ENCODE results near the gene ROPN1L.

Gene ROPN1L

GRCh38 chr5:10460252-10460906, 18.7 kb downstream of the ROPN1L start:
- Histone ChIP-seq H3K9me3 (ENCODE audit: low read length) (no peaks in the 10 kb centered on the region), H3K4me1 (ENCODE audit: insufficient read depth, low read length) (peaks cover 3% of the 10 kb centered on the region), H3K4me3 (ENCODE audit: low read depth in 1 of 2, low read length in 2 of 2) (no peak overlapping the region), H3K27me3 (ENCODE audit: control insufficient read depth in 1 of 2, insufficient read depth in 2 of 2, low read length in 2 of 2) (no peaks in the 10 kb centered on the region), H3K9ac (ENCODE audit: low read length) (no peak overlapping the region), H3K27ac (ENCODE audit: low read depth, low read length) (no peak overlapping the region), H3K36me3 (ENCODE audit: insufficient read depth, low read length) (no peaks in the 10 kb centered on the region)

- Histone ChIP-seq H3K27ac (ENCODE audit: low read depth, low read length) (no peak overlapping the region), H3K27me3 (ENCODE audit: control insufficient read depth in 1 of 2, insufficient read depth in 2 of 2, low read length in 2 of 2) (no peaks in the 10 kb centered on the region), H3K4me1 (ENCODE audit: insufficient read depth, low read length) (peaks cover 3% of the 10 kb centered on the region), H3K9ac (ENCODE audit: low read length) (no peak overlapping the region), H3K36me3 (ENCODE audit: insufficient read depth, low read length) (no peaks in the 10 kb centered on the region), H3K4me3 (ENCODE audit: low read depth in 1 of 2, low read length in 2 of 2) (no peak overlapping the region), H3K9me3 (ENCODE audit: low read length) (no peaks in the 10 kb centered on the region)
Observed at GRCh38 chr5:10461041-10461440, 19.4 kb downstream of the ROPN1L start.

- no peaks in the 10 kb centered on the region for H3K9me3 ChIP-seq (ENCODE audit: low read length)
- H3K27ac ChIP-seq (ENCODE audit: low read depth, low read length), result no peak overlapping the region
- peaks cover 3% of the 10 kb centered on the region for H3K4me1 ChIP-seq (ENCODE audit: insufficient read depth, low read length)
- no peaks in the 10 kb centered on the region for H3K27me3 ChIP-seq (ENCODE audit: control insufficient read depth in 1 of 2, insufficient read depth in 2 of 2, low read length in 2 of 2)
- no peaks in the 10 kb centered on the region for H3K36me3 ChIP-seq (ENCODE audit: insufficient read depth, low read length)
- H3K9ac ChIP-seq (ENCODE audit: low read length), result no peak overlapping the region
- no peak overlapping the region for H3K4me3 ChIP-seq (ENCODE audit: low read depth in 1 of 2, low read length in 2 of 2)
Observed at GRCh38 chr5:10461904-10462555, 20.4 kb downstream of the ROPN1L start.

GRCh38 chr5:10463566-10463965, 21.9 kb downstream of the ROPN1L start:
- Histone ChIP-seq H3K9ac (ENCODE audit: low read length) (no peak overlapping the region), H3K4me3 (ENCODE audit: low read depth in 1 of 2, low read length in 2 of 2) (no peak overlapping the region), H3K4me1 (ENCODE audit: insufficient read depth, low read length) (peaks cover 3% of the 10 kb centered on the region)

GRCh38 chr5:10464173-10464572, 22.5 kb downstream of the ROPN1L start:
- no peaks in the 10 kb centered on the region for H3K27me3 ChIP-seq (ENCODE audit: control insufficient read depth in 1 of 2, insufficient read depth in 2 of 2, low read length in 2 of 2)
- peaks cover 3% of the 10 kb centered on the region for H3K4me1 ChIP-seq (ENCODE audit: insufficient read depth, low read length)
- H3K9ac ChIP-seq (ENCODE audit: low read length), result no peak overlapping the region
- no peaks in the 10 kb centered on the region for H3K36me3 ChIP-seq (ENCODE audit: insufficient read depth, low read length)
- H3K4me3 ChIP-seq (ENCODE audit: low read depth in 1 of 2, low read length in 2 of 2), result no peak overlapping the region
- no peaks in the 10 kb centered on the region for H3K9me3 ChIP-seq (ENCODE audit: low read length)
- no peak overlapping the region for H3K27ac ChIP-seq (ENCODE audit: low read depth, low read length)

More at GRCh38 chr5:10463566-10463965, 21.9 kb downstream of the ROPN1L start:
- no peaks in the 10 kb centered on the region for H3K9me3 ChIP-seq (ENCODE audit: low read length)
- no peaks in the 10 kb centered on the region for H3K36me3 ChIP-seq (ENCODE audit: insufficient read depth, low read length)
- H3K27me3 ChIP-seq (ENCODE audit: control insufficient read depth in 1 of 2, insufficient read depth in 2 of 2, low read length in 2 of 2), result no peaks in the 10 kb centered on the region
- H3K27ac ChIP-seq (ENCODE audit: low read depth, low read length), result no peak overlapping the region

GRCh38 chr5:10465726-10466125, 24.0 kb downstream of the ROPN1L start:
- no peaks in the 10 kb centered on the region for H3K9me3 ChIP-seq (ENCODE audit: low read length)
- no peaks in the 10 kb centered on the region for H3K27me3 ChIP-seq (ENCODE audit: control insufficient read depth in 1 of 2, insufficient read depth in 2 of 2, low read length in 2 of 2)
- no peak overlapping the region for H3K4me3 ChIP-seq (ENCODE audit: low read depth in 1 of 2, low read length in 2 of 2)
- no peak overlapping the region for H3K9ac ChIP-seq (ENCODE audit: low read length)
- H3K27ac ChIP-seq (ENCODE audit: low read depth, low read length), result no peak overlapping the region
- H3K4me1 ChIP-seq (ENCODE audit: insufficient read depth, low read length), result no peaks in the 10 kb centered on the region
- H3K36me3 ChIP-seq (ENCODE audit: insufficient read depth, low read length), result no peaks in the 10 kb centered on the region

GRCh38 chr5:10466446-10467073, 24.9 kb downstream of the ROPN1L start:
- Histone ChIP-seq H3K27me3 (ENCODE audit: control insufficient read depth in 1 of 2, insufficient read depth in 2 of 2, low read length in 2 of 2) (no peaks in the 10 kb centered on the region), H3K27ac (ENCODE audit: low read depth, low read length) (no peak overlapping the region), H3K9me3 (ENCODE audit: low read length) (no peaks in the 10 kb centered on the region), H3K36me3 (ENCODE audit: insufficient read depth, low read length) (no peaks in the 10 kb centered on the region), H3K4me1 (ENCODE audit: insufficient read depth, low read length) (no peaks in the 10 kb centered on the region), H3K9ac (ENCODE audit: low read length) (no peak overlapping the region), H3K4me3 (ENCODE audit: low read depth in 1 of 2, low read length in 2 of 2) (no peak overlapping the region)

- Histone ChIP-seq H3K4me1 (ENCODE audit: insufficient read depth, low read length) (no peaks in the 10 kb centered on the region), H3K9me3 (ENCODE audit: low read length) (no peaks in the 10 kb centered on the region), H3K27me3 (ENCODE audit: control insufficient read depth in 1 of 2, insufficient read depth in 2 of 2, low read length in 2 of 2) (no peaks in the 10 kb centered on the region), H3K4me3 (ENCODE audit: low read depth in 1 of 2, low read length in 2 of 2) (no peak overlapping the region), H3K36me3 (ENCODE audit: insufficient read depth, low read length) (no peaks in the 10 kb centered on the region), H3K9ac (ENCODE audit: low read length) (no peak overlapping the region), H3K27ac (ENCODE audit: low read depth, low read length) (no peak overlapping the region)
Observed at GRCh38 chr5:10467281-10468198, 25.9 kb downstream of the ROPN1L start.

- Histone ChIP-seq H3K4me1 (ENCODE audit: insufficient read depth, low read length) (no peaks in the 10 kb centered on the region), H3K4me3 (ENCODE audit: low read depth in 1 of 2, low read length in 2 of 2) (no peak overlapping the region), H3K9ac (ENCODE audit: low read length) (no peak overlapping the region), H3K27ac (ENCODE audit: low read depth, low read length) (no peak overlapping the region), H3K9me3 (ENCODE audit: low read length) (no peaks in the 10 kb centered on the region), H3K36me3 (ENCODE audit: insufficient read depth, low read length) (no peaks in the 10 kb centered on the region), H3K27me3 (ENCODE audit: control insufficient read depth in 1 of 2, insufficient read depth in 2 of 2, low read length in 2 of 2) (no peaks in the 10 kb centered on the region)
Observed at GRCh38 chr5:10468256-10468655, 26.6 kb downstream of the ROPN1L start.

- H3K4me3 ChIP-seq (ENCODE audit: low read depth in 1 of 2, low read length in 2 of 2), result no peak overlapping the region
Observed at GRCh38 chr5:10469253-10470050, 27.8 kb downstream of the ROPN1L start.

More at GRCh38 chr5:10469253-10470050, 27.8 kb downstream of the ROPN1L start:
- Histone ChIP-seq H3K9me3 (ENCODE audit: low read length) (no peaks in the 10 kb centered on the region), H3K27ac (ENCODE audit: low read depth, low read length) (no peak overlapping the region), H3K36me3 (ENCODE audit: insufficient read depth, low read length) (no peaks in the 10 kb centered on the region), H3K4me1 (ENCODE audit: insufficient read depth, low read length) (no peaks in the 10 kb centered on the region), H3K27me3 (ENCODE audit: control insufficient read depth in 1 of 2, insufficient read depth in 2 of 2, low read length in 2 of 2) (no peaks in the 10 kb centered on the region), H3K9ac (ENCODE audit: low read length) (no peak overlapping the region)

Data from muscle layer of colon (tissue), 2 donors.